Measurements from ENCODE around the gene JPH4. TPM values are rescaled to one million over a fixed set of nuclear protein-coding genes. Genes with fewer than 3 reads are reported as not detected.

Gene JPH4
- total and polyA plus RNA-seq, 2 donors (not counting 1 experiment from before 2014, with no cell fraction given) = not detected

DNA sequence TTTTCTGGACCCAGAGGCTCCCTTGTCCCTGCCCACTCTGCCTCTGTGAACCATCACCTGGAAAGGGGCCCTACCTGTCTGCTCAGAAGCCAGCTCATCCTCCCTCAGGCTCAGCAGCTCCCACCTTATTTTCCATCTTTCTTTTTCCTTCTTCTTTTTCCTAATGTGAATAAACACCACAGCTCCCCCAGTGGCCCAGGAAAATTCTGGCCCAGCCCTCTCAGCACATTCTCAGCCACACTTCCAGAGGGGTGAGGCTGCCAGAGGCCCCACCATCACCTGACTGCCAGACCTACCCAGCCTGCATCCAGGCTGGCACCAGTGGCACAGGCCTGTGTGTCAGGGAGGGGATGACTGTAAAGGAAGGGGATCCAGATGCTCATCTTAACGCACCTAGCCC is 50.0 kb downstream of the JPH4 start:
- Histone ChIP-seq H3K79me2 (ENCODE audit: control insufficient read depth, insufficient read depth, low read length) (no peaks in the 10 kb centered on the region), H3K4me3 (ENCODE audit: control extremely low read depth in 1 of 5, extremely low read depth in 1 of 5, insufficient read depth in 1 of 5, low read depth in 2 of 5, low read length in 4 of 5) (no peak overlapping the region), H3K27me3 (replicated peaks in 1 of 4; ENCODE audit: control extremely low read depth in 1 of 4, control insufficient read depth in 3 of 4, insufficient read depth in 4 of 4, low read length in 3 of 4) (no peaks in the 10 kb centered on the region), H3K9me3 (ENCODE audit: control extremely low read depth in 1 of 3, control insufficient read depth in 2 of 3, insufficient read depth in 1 of 3, low read length in 2 of 3) (no peaks in the 10 kb centered on the region), H2AFZ (ENCODE audit: insufficient read depth, low read depth, low read length, poor library complexity, severe bottlenecking) (no peak overlapping the region), H3K4me1 (ENCODE audit: control insufficient read depth in 2 of 2, insufficient read depth in 2 of 2, low read length in 2 of 2) (no peaks in the 10 kb centered on the region), H3K4me2 (replicated peaks; ENCODE audit: low read depth, low read length, poor library complexity, severe bottlenecking) (no peak overlapping the region), H3K9ac (ENCODE audit: low read length) (no peak overlapping the region), H3K36me3 (replicated peaks in 1 of 2; ENCODE audit: control extremely low read depth in 1 of 2, control insufficient read depth in 1 of 2, extremely low read depth in 1 of 2, insufficient read depth in 2 of 2, low read length in 1 of 2) (no peaks in the 10 kb centered on the region), H4K20me1 (ENCODE audit: control insufficient read depth, insufficient read depth, low read length, poor library complexity, severe bottlenecking) (no peaks in the 10 kb centered on the region), H3K27ac (ENCODE audit: low read length in 2 of 2) (no peak overlapping the region)
- WGBS (ENCODE audit: insufficient coverage) = 88% methylated on average over 1 of the region's 1 CpG
- H3K9me3 Mint-ChIP-seq (ENCODE audit: insufficient read depth) = no peaks in the 10 kb centered on the region
- DNase-seq = no peak
- intact Hi-C loops (cut with micrococcal nuclease) = no loop called here
- TF ChIP-seq EZH2 (IDR thresholded peaks at IDR 0.05; ENCODE audit: borderline replicate concordance, insufficient read depth, low read depth, low read length, poor library complexity, severe bottlenecking) = no peak
- TF ChIP-seq, protein P1, sequence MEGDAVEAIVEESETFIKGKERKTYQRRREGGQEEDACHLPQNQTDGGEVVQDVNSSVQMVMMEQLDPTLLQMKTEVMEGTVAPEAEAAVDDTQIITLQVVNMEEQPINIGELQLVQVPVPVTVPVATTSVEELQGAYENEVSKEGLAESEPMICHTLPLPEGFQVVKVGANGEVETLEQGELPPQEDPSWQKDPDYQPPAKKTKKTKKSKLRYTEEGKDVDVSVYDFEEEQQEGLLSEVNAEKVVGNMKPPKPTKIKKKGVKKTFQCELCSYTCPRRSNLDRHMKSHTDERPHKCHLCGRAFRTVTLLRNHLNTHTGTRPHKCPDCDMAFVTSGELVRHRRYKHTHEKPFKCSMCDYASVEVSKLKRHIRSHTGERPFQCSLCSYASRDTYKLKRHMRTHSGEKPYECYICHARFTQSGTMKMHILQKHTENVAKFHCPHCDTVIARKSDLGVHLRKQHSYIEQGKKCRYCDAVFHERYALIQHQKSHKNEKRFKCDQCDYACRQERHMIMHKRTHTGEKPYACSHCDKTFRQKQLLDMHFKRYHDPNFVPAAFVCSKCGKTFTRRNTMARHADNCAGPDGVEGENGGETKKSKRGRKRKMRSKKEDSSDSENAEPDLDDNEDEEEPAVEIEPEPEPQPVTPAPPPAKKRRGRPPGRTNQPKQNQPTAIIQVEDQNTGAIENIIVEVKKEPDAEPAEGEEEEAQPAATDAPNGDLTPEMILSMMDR (IDR thresholded peaks at IDR 0.05) = no peak
- H3K4me1 Mint-ChIP-seq = no peaks in the 10 kb centered on the region
- ATAC-seq (ENCODE audit: low read depth) = no peak
- H3K27ac Mint-ChIP-seq = no peak overlapping the region
- CTCF ChIA-PET = interaction anchor here (1.7 kb wide), 1 partner anchor 10 kb away, joined by 4 read pairs; no protein-coding TSS in a partner anchor
- H3K27me3 Mint-ChIP-seq = no peaks in the 10 kb centered on the region
- POLR2A ChIA-PET = no interaction called here
- H3K4me3 Mint-ChIP-seq = no peak overlapping the region

DNA sequence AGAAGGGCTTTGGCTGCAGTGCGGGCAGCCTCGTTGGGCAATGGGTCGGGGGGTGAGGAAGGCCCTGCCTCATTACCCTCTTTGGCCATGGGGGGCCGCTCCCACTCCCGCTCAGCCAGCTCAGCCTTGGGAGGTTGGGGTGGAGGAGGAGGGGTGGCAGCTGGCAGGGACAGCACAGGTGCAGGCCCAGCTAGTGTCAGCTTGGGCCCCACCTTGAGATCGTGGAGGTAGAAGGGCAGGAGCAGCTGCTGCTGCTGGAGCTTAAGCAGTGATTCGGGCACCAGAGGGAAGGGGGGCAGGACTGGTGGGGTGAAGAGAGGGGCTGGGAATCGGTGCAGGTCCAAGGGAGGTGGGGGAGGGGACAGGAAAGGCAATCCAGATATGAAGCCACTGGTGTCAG is 53.0 kb downstream of the JPH4 start:
- Mint-ChIP-seq H3K4me1 (no peaks in the 10 kb centered on the region), H3K27ac (no peak overlapping the region), H3K27me3 (no peaks in the 10 kb centered on the region), H3K4me3 (no peak overlapping the region), H3K9me3 (ENCODE audit: insufficient read depth) (no peaks in the 10 kb centered on the region)
- no peak overlapping the region for H3K4me3 ChIP-seq (ENCODE audit: control extremely low read depth in 1 of 5, extremely low read depth in 1 of 5, insufficient read depth in 1 of 5, low read depth in 2 of 5, low read length in 4 of 5)
- POLR2A ChIA-PET = no interaction called here
- WGBS (ENCODE audit: insufficient coverage) = 88% methylated on average over 8 of the region's 8 CpGs
- ATAC-seq (ENCODE audit: low read depth) (no peak), DNase-seq (no peak)
- no peaks in the 10 kb centered on the region for H3K9me3 ChIP-seq (ENCODE audit: control extremely low read depth in 1 of 3, control insufficient read depth in 2 of 3, insufficient read depth in 1 of 3, low read length in 2 of 3)
- no peak overlapping the region for H3K9ac ChIP-seq (ENCODE audit: low read length)
- intact Hi-C loops (cut with micrococcal nuclease) = no loop called here
- no peaks in the 10 kb centered on the region for H3K4me1 ChIP-seq (ENCODE audit: control insufficient read depth in 2 of 2, insufficient read depth in 2 of 2, low read length in 2 of 2)
- H3K4me2 ChIP-seq (replicated peaks; ENCODE audit: low read depth, low read length, poor library complexity, severe bottlenecking) = no peak overlapping the region
- H4K20me1 ChIP-seq (ENCODE audit: control insufficient read depth, insufficient read depth, low read length, poor library complexity, severe bottlenecking) = no peaks in the 10 kb centered on the region
- CTCF ChIA-PET = interaction anchor here (1.4 to 1.5 kb wide), 2 partner anchors 16 to 37 kb away, joined by 3 to 5 read pairs; no protein-coding TSS in a partner anchor
- no peak overlapping the region for H2AFZ ChIP-seq (ENCODE audit: insufficient read depth, low read depth, low read length, poor library complexity, severe bottlenecking)
- H3K79me2 ChIP-seq (ENCODE audit: control insufficient read depth, insufficient read depth, low read length) = no peaks in the 10 kb centered on the region
- TF ChIP-seq, protein P1 (IDR thresholded peaks at IDR 0.05) = no peak
- TF ChIP-seq EZH2 (IDR thresholded peaks at IDR 0.05; ENCODE audit: borderline replicate concordance, insufficient read depth, low read depth, low read length, poor library complexity, severe bottlenecking) = no peak
- no peak overlapping the region for H3K27ac ChIP-seq (ENCODE audit: low read length in 2 of 2)
- no peaks in the 10 kb centered on the region for H3K27me3 ChIP-seq (replicated peaks in 1 of 4; ENCODE audit: control extremely low read depth in 1 of 4, control insufficient read depth in 3 of 4, insufficient read depth in 4 of 4, low read length in 3 of 4)
- no peaks in the 10 kb centered on the region for H3K36me3 ChIP-seq (replicated peaks in 1 of 2; ENCODE audit: control extremely low read depth in 1 of 2, control insufficient read depth in 1 of 2, extremely low read depth in 1 of 2, insufficient read depth in 2 of 2, low read length in 1 of 2)
